Rectal smooth muscle tissue (tissue), 1 donor: ENCODE data around the gene TUBGCP3.

Experiments used
- H3K27ac ChIP-seq: one replicate; pipeline ENCODE4 v1.7.0; 2013; ENCODE audit warnings: low read depth, low read length, inconsistent platforms
- H3K27me3 ChIP-seq: one replicate; pipeline ENCODE4 v1.7.0; 2013; ENCODE audit warnings: low read length; ENCODE audit not compliant: control insufficient read depth, insufficient read depth
- H3K36me3 ChIP-seq: one replicate; pipeline ENCODE4 v1.7.0; 2013; ENCODE audit warnings: low read length; ENCODE audit not compliant: control insufficient read depth, insufficient read depth
- H3K4me1 ChIP-seq: one replicate; pipeline ENCODE4 v1.7.0; 2013; ENCODE audit warnings: low read length; ENCODE audit not compliant: control insufficient read depth, insufficient read depth
- H3K4me3 ChIP-seq: one replicate; pipeline ENCODE4 v1.7.0; 2013; ENCODE audit warnings: low read length
- H3K9ac ChIP-seq: one replicate; pipeline ENCODE4 v1.7.0; 2013; ENCODE audit warnings: low read length

Gene TUBGCP3

GRCh38 chr13:112583592-112584277 is 4.2 kb downstream of the TUBGCP3 start:
- Histone ChIP-seq H3K9ac (no peak overlapping the region), H3K27me3 (no peaks in the 10 kb centered on the region), H3K36me3 (no peaks in the 10 kb centered on the region), H3K4me3 (no peak overlapping the region), H3K27ac (no peak overlapping the region), H3K4me1 (peaks cover 4% of the 10 kb centered on the region)

GRCh38 chr13:112582263-112582662 is 5.7 kb downstream of the TUBGCP3 start:
- no peak overlapping the region for H3K27ac ChIP-seq
- H3K4me1 ChIP-seq: no peaks in the 10 kb centered on the region
- H3K9ac ChIP-seq: no peak overlapping the region
- H3K27me3 ChIP-seq: no peaks in the 10 kb centered on the region
- no peak overlapping the region for H3K4me3 ChIP-seq
- H3K36me3 ChIP-seq: no peaks in the 10 kb centered on the region

GRCh38 chr13:112580912-112581311 is 7.0 kb downstream of the TUBGCP3 start:
- Histone ChIP-seq H3K4me3 (no peak overlapping the region), H3K9ac (no peak overlapping the region), H3K27me3 (no peaks in the 10 kb centered on the region), H3K4me1 (no peaks in the 10 kb centered on the region), H3K27ac (no peak overlapping the region), H3K36me3 (no peaks in the 10 kb centered on the region)

- peaks cover 6% of the 10 kb centered on the region for H3K4me1 ChIP-seq
- no peak overlapping the region for H3K27ac ChIP-seq
- H3K36me3 ChIP-seq: no peaks in the 10 kb centered on the region
- no peak overlapping the region for H3K4me3 ChIP-seq
- H3K27me3 ChIP-seq: no peaks in the 10 kb centered on the region
- H3K9ac ChIP-seq: no peak overlapping the region
Measured at GRCh38 chr13:112580211-112580610, 7.7 kb downstream of the TUBGCP3 start.

- Histone ChIP-seq H3K36me3 (no peaks in the 10 kb centered on the region), H3K27ac (no peak overlapping the region), H3K4me1 (peaks cover 10% of the 10 kb centered on the region), H3K4me3 (no peak overlapping the region), H3K9ac (no peak overlapping the region), H3K27me3 (no peaks in the 10 kb centered on the region)
Measured at GRCh38 chr13:112579310-112579843, 8.6 kb downstream of the TUBGCP3 start.

- H3K4me3 ChIP-seq: no peak overlapping the region
- peaks cover 14% of the 10 kb centered on the region for H3K4me1 ChIP-seq
- no peaks in the 10 kb centered on the region for H3K27me3 ChIP-seq
- H3K27ac ChIP-seq: no peak overlapping the region
- no peak overlapping the region for H3K9ac ChIP-seq
- no peaks in the 10 kb centered on the region for H3K36me3 ChIP-seq
Measured at GRCh38 chr13:112576768-112577167, 11.2 kb downstream of the TUBGCP3 start.

GRCh38 chr13:112576191-112576590 is 11.8 kb downstream of the TUBGCP3 start:
- Histone ChIP-seq H3K27ac (no peak overlapping the region), H3K36me3 (no peaks in the 10 kb centered on the region), H3K4me3 (no peak overlapping the region), H3K9ac (no peak overlapping the region), H3K27me3 (no peaks in the 10 kb centered on the region), H3K4me1 (peaks cover 14% of the 10 kb centered on the region)

- Histone ChIP-seq H3K4me3 (no peak overlapping the region), H3K4me1 (peaks cover 14% of the 10 kb centered on the region), H3K36me3 (no peaks in the 10 kb centered on the region), H3K27me3 (no peaks in the 10 kb centered on the region), H3K9ac (no peak overlapping the region), H3K27ac (peak overlapping the region; percentile 7)
Measured at GRCh38 chr13:112575675-112576074, 12.3 kb downstream of the TUBGCP3 start.

- Histone ChIP-seq H3K36me3 (no peaks in the 10 kb centered on the region), H3K9ac (no peak overlapping the region), H3K4me1 (peaks cover 14% of the 10 kb centered on the region), H3K27me3 (no peaks in the 10 kb centered on the region), H3K27ac (peak overlapping the region; percentile 7), H3K4me3 (no peak overlapping the region)
Measured at GRCh38 chr13:112574834-112575613, 12.9 kb downstream of the TUBGCP3 start.

GRCh38 chr13:112574416-112574815 is 13.5 kb downstream of the TUBGCP3 start:
- Histone ChIP-seq H3K9ac (no peak overlapping the region), H3K36me3 (no peaks in the 10 kb centered on the region), H3K4me1 (peaks cover 14% of the 10 kb centered on the region), H3K27ac (no peak overlapping the region), H3K4me3 (no peak overlapping the region), H3K27me3 (no peaks in the 10 kb centered on the region)

GRCh38 chr13:112573710-112574109 is 14.2 kb downstream of the TUBGCP3 start:
- Histone ChIP-seq H3K27me3 (no peaks in the 10 kb centered on the region), H3K4me1 (peaks cover 14% of the 10 kb centered on the region), H3K36me3 (no peaks in the 10 kb centered on the region), H3K27ac (no peak overlapping the region), H3K9ac (no peak overlapping the region), H3K4me3 (no peak overlapping the region)

GRCh38 chr13:112572366-112572765 is 15.6 kb downstream of the TUBGCP3 start:
- H3K27me3 ChIP-seq: no peaks in the 10 kb centered on the region
- no peak overlapping the region for H3K27ac ChIP-seq
- no peak overlapping the region for H3K9ac ChIP-seq
- peaks cover 14% of the 10 kb centered on the region for H3K4me1 ChIP-seq
- H3K4me3 ChIP-seq: no peak overlapping the region
- peaks cover 7% of the 10 kb centered on the region for H3K36me3 ChIP-seq
